Measurements from ENCODE around the gene P2RY11. TPM values are rescaled to one million over a fixed set of nuclear protein-coding genes. Genes with fewer than 3 reads are reported as not detected.

Gene P2RY11
- total RNA-seq, 2 experiments from 2014 or later, result 28.4 to 29.6 TPM

DNA sequence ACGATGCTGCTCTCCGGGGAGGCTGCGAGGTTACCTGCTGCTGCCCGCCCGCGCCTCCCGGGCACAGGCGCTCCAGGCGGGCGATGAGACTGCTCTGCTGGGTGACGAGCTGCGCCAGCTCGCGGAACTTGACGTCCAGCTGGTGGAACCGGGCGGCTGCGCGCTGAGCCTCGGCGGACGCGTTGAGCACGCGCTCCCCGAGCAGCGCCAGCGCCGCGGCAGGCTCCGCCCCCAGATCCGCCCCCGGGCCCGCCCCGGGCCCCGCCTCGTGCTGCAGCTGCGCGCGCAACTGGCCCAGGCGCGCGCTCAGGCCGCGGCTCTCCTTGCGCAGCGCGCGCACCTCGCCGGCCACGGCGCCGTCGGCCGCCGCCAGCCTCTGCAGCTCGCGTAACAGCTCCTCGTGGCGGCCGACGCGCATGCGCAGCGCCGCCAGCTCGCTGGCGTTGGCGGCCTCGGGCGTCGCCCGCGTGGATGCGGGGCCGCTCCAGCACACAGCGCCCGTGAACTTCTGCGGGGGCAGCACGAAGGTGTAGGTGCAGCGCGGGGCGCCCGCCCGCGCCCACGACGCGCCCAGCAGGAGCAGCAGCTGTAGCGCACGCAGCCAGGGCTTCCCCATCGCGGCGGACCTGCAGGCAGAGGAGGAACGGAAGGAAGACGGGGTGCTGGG lies 15.4 kb upstream of the P2RY11 start:
- ChIA-PET CTCF (interaction anchor here (1.1 to 5.4 kb wide), 10 partner anchors 8 to 165 kb away, joined by 3 to 96 read pairs (median 7); partner anchors contain the start of genes P2RY11 and PPAN), POLR2A (interaction anchor here (0.8 to 5.7 kb wide), 5 partner anchors 9 to 98 kb away, joined by 4 to 75 read pairs (median 14); partner anchors contain the start of genes DNMT1, P2RY11 and PPAN)
- peak overlapping the region; percentile 62 for H3K4me3 Mint-ChIP-seq
- peaks cover 26% of the 10 kb centered on the region for H3K36me3 Mint-ChIP-seq
- H3K4me1 Mint-ChIP-seq (ENCODE audit: low read depth), result peaks cover 34% of the 10 kb centered on the region
- no peaks in the 10 kb centered on the region for H3K27me3 Mint-ChIP-seq
- H3K27ac Mint-ChIP-seq, result peak overlapping the region; percentile 23
- no peaks in the 10 kb centered on the region for H3K9me3 Mint-ChIP-seq
- intact Hi-C loops (cut with micrococcal nuclease), result loop anchor here (1.0 to 2.0 kb wide), 2 partner anchors 8 to 17 kb away; no protein-coding TSS in a partner anchor
- DNase-seq, result peak; percentile 92

DNA sequence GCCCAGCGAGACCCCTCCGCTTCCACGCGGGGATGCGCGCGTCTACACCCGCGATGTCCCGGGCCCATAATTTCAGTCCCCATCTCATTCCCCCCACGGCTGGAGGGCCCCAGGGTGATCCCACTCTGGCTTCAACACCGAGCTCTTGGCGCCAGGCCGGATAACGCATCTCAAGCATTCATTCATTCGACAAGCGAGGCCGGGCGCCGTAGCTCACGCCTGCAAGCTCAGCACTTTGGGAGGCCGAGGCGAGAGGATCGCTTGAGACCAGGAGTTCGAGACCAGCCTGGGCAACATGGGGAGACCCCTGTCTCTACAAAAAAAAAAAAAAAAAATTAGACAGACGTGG lies 14.9 kb upstream of the P2RY11 start:
- peak overlapping the region; percentile 62 for H3K4me3 Mint-ChIP-seq
- ChIA-PET CTCF (interaction anchor here (1.1 to 5.4 kb wide), 10 partner anchors 8 to 166 kb away, joined by 3 to 96 read pairs (median 7); partner anchors contain the start of genes P2RY11 and PPAN), POLR2A (interaction anchor here (0.8 to 5.7 kb wide), 5 partner anchors 9 to 98 kb away, joined by 4 to 75 read pairs (median 14); partner anchors contain the start of genes DNMT1, P2RY11 and PPAN)
- H3K4me1 Mint-ChIP-seq (ENCODE audit: low read depth), result peaks cover 32% of the 10 kb centered on the region
- intact Hi-C loops (cut with micrococcal nuclease), result loop anchor here (1.0 to 2.0 kb wide), 2 partner anchors 8 to 16 kb away; no protein-coding TSS in a partner anchor
- peaks cover 25% of the 10 kb centered on the region for H3K36me3 Mint-ChIP-seq
- H3K27ac Mint-ChIP-seq, result peak overlapping the region; percentile 13
- H3K27me3 Mint-ChIP-seq, result no peaks in the 10 kb centered on the region
- DNase-seq, result no peak
- no peaks in the 10 kb centered on the region for H3K9me3 Mint-ChIP-seq

DNA sequence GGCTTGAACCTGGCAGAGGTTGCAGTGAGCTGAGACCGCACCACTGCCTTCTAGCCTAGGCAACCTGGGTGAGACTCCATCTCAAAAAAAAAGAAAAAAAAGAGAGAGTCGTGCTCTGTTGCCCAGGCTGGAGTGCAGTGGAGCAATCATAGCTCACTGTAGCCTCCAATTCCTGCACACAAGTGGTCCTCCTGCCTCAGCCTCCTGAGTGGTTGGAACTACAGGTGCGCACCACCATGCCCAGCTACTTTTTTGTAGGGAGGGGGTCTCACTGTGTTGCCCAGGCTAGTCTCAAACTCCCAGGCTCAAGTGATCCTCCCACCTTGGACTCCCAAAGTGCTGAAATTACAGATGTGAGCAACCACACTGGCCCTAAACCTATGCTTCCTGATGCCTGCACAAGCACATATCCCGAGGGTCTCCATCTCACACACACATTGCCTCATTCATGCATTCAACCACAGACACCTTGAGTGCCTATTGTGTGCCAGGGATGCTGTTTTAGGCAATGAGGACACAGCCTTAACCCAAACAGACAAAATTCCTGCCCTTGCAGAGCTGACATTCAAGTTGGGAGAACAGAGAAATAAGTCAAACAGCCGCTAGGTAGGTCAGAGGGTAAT lies 11.2 kb upstream of the P2RY11 start:
- ChIA-PET POLR2A (interaction anchor here (5.7 kb wide), 1 partner anchor 15 kb away, joined by 75 read pairs; the partner anchor contains the start of gene P2RY11), CTCF (interaction anchor here (0.9 to 5.4 kb wide), 6 partner anchors 13 to 289 kb away, joined by 3 to 96 read pairs (median 10); partner anchors contain the start of genes ICAM1 and P2RY11)
- Mint-ChIP-seq H3K36me3 (peaks cover 3% of the 10 kb centered on the region), H3K4me3 (no peak overlapping the region), H3K27me3 (no peaks in the 10 kb centered on the region), H3K9me3 (no peaks in the 10 kb centered on the region), H3K4me1 (ENCODE audit: low read depth) (peaks cover 54% of the 10 kb centered on the region), H3K27ac (peak overlapping the region; percentile 55)
- intact Hi-C loops (cut with micrococcal nuclease), result loop anchor here (10.0 kb wide), 1 partner anchor 465 kb away; the partner anchor contains the start of genes CDKN2D and KRI1
- no peak for DNase-seq

DNA sequence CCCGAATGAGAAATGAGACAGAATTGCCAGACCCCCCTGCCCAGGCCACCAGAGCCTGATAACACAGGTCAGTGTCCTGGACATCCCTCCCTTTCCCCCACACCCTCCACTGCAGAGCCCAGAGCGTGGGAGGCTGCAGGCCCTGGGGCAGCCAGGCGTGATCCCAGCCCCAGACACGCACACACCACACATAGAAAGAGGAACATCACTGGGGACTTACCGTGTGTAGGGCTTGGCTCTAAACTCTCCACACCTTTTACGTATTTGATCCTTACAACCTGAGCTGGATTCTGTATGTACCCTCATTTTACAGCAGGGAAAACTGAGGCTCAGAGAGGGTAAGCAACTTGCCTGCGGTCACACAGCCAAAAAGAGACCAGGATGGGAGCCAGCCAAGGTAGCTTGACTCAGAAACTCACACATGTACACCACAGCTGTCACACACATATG lies 8.7 kb upstream of the P2RY11 start:
- Mint-ChIP-seq H3K4me3 (peak overlapping the region; percentile 48), H3K27me3 (no peaks in the 10 kb centered on the region), H3K4me1 (ENCODE audit: low read depth) (peaks cover 60% of the 10 kb centered on the region), H3K36me3 (peaks cover 19% of the 10 kb centered on the region), H3K27ac (peak overlapping the region; percentile 95), H3K9me3 (no peaks in the 10 kb centered on the region)
- DNase-seq, result no peak
- ChIA-PET POLR2A (interaction anchor here (1.3 to 7.2 kb wide), 2 partner anchors 12 to 97 kb away, joined by 6 to 76 read pairs; no protein-coding TSS in a partner anchor), CTCF (interaction anchor here (0.7 to 2.6 kb wide), 4 partner anchors 10 to 126 kb away, joined by 3 to 14 read pairs (median 4); partner anchors contain the start of gene EIF3G)
- intact Hi-C loops (cut with micrococcal nuclease), result loop anchor here (10.0 kb wide), 1 partner anchor 462 kb away; the partner anchor contains the start of genes CDKN2D and KRI1

DNA sequence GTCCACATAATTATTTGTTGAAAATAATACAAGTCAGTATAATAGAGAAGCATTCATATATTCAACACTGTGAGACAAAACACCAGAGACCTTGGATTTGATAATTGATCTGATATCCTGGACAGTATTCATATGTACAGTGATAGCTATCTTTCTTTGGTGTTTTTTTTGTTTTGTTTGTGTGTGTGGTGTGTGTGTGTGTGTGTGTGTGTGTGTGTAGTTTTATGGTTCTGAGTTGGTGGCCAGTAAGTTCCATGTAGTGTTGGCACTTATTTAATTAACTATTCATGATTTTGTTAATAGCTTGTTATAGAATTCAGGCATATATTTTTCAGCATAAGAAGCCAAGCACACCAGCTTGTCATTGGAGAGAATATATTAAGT lies 7.4 kb upstream of the P2RY11 start:
- H3K27me3 Mint-ChIP-seq, result no peaks in the 10 kb centered on the region
- peak overlapping the region; percentile 88 for H3K4me3 Mint-ChIP-seq
- H3K36me3 Mint-ChIP-seq, result peaks cover 28% of the 10 kb centered on the region
- no peaks in the 10 kb centered on the region for H3K9me3 Mint-ChIP-seq
- no peak for DNase-seq
- intact Hi-C loops (cut with micrococcal nuclease), result loop anchor here (1.0 to 10.0 kb wide), 6 partner anchors 8 to 461 kb away; partner anchors contain the start of genes CDKN2D, EIF3G and KRI1
- ChIA-PET CTCF (interaction anchor here (0.6 to 2.6 kb wide), 7 partner anchors 8 to 285 kb away, joined by 3 to 17 read pairs (median 4); partner anchors contain the start of genes EIF3G and ICAM1), POLR2A (interaction anchor here (0.6 to 7.2 kb wide), 5 partner anchors 8 to 98 kb away, joined by 4 to 76 read pairs (median 6); no protein-coding TSS in a partner anchor)
- peaks cover 59% of the 10 kb centered on the region for H3K4me1 Mint-ChIP-seq (ENCODE audit: low read depth)
- peak overlapping the region; percentile 99 for H3K27ac Mint-ChIP-seq

DNA sequence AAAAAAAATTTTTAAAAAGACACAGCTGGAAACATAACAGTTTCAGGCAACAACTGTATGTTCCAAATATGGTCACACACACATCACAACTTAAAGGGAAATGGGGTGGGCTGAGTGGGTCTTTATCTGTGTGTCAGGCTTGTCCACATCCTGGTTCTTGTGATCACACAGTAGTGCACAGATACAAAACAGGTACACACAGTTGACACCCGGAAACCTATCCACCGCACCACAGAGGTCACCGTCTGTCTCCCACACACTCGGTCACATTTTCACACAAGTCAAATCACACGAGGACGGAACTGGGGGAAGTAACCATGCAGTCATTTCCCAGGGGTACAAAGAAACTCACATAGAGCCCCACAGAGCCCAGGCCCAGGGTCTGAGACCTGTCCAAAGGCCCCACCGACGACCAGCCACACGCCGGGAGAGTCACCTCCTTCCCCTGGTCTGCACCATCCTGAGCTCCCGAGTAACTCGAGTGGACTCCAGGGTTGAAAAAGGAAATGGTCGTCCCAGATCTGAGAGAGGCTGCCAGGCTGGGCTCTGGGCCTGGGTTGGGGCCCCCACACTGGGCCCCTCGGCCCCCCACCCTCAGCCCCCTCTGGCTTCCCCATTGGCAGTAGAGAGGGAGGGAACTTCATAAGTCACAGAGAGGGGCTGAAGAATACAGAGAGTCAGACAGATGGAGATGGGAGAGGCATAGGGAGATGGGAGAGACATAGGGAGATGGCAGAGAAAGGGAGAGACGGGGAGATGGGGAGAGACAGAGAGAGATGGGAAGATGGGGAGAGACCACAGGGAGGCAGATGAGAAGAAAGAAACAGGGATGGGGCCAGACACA lies 6.6 kb upstream of the P2RY11 start:
- H3K4me3 Mint-ChIP-seq, result peak overlapping the region; percentile 88
- intact Hi-C loops (cut with micrococcal nuclease), result loop anchor here (1.0 to 10.0 kb wide), 8 partner anchors 7 to 1798 kb away; partner anchors contain the start of genes CD320, CDKN2D, EIF3G and KRI1
- peak; percentile 92 for DNase-seq
- peak overlapping the region; percentile 99 for H3K27ac Mint-ChIP-seq
- no peaks in the 10 kb centered on the region for H3K27me3 Mint-ChIP-seq
- H3K9me3 Mint-ChIP-seq, result no peaks in the 10 kb centered on the region
- ChIA-PET CTCF (interaction anchor here (0.7 to 3.5 kb wide), 8 partner anchors 8 to 284 kb away, joined by 3 to 17 read pairs (median 6); partner anchors contain the start of genes EIF3G and ICAM1), POLR2A (interaction anchor here (1.3 to 7.2 kb wide), 3 partner anchors 8 to 89 kb away, joined by 4 to 76 read pairs (median 31); no protein-coding TSS in a partner anchor)
- H3K36me3 Mint-ChIP-seq, result peaks cover 35% of the 10 kb centered on the region
- H3K4me1 Mint-ChIP-seq (ENCODE audit: low read depth), result peaks cover 63% of the 10 kb centered on the region

DNA sequence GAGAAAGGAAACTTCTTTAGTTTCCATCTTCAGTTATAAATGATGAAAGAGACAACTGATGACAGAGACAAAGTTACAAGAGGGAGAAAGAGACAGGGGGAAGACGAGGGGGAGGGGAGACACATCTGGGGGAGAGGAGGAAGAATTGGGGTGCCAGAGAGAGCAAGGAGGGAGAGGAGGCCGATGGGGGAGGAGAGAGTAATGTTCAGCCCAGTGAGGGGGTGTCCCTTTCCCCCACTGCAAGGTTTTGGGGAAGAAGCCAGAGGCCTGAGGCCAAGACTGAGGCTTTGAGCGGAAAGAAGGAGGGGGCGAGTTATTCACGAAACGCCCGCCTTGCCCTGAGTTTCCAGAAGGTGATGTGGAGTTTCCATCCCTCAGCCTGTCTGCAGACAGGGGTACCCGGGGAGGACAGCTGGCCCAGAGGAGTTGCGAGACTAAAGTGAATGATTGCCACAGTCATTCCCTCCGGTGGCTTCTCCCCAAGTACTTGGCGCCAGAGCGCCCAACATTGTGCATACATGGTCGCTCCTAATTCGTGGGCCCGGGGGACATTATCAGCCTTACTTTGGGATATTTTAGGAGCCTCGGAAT lies 5.9 kb upstream of the P2RY11 start:
- H3K4me1 Mint-ChIP-seq (ENCODE audit: low read depth), result peaks cover 65% of the 10 kb centered on the region
- H3K36me3 Mint-ChIP-seq, result peaks cover 41% of the 10 kb centered on the region
- no peaks in the 10 kb centered on the region for H3K9me3 Mint-ChIP-seq
- ChIA-PET CTCF (interaction anchor here (0.8 to 3.5 kb wide), 8 partner anchors 9 to 173 kb away, joined by 3 to 16 read pairs (median 6); partner anchors contain the start of genes EIF3G and ICAM1), POLR2A (interaction anchor here (1.3 to 7.2 kb wide), 3 partner anchors 9 to 16 kb away, joined by 3 to 76 read pairs (median 31); no protein-coding TSS in a partner anchor)
- no peaks in the 10 kb centered on the region for H3K27me3 Mint-ChIP-seq
- intact Hi-C loops (cut with micrococcal nuclease), result loop anchor here (2.0 to 10.0 kb wide), 5 partner anchors 13 to 1798 kb away; partner anchors contain the start of genes CD320, CDKN2D, EIF3G and KRI1
- DNase-seq, result peak; percentile 93
- H3K4me3 Mint-ChIP-seq, result peak overlapping the region; percentile 88
- H3K27ac Mint-ChIP-seq, result peak overlapping the region; percentile 99

DNA sequence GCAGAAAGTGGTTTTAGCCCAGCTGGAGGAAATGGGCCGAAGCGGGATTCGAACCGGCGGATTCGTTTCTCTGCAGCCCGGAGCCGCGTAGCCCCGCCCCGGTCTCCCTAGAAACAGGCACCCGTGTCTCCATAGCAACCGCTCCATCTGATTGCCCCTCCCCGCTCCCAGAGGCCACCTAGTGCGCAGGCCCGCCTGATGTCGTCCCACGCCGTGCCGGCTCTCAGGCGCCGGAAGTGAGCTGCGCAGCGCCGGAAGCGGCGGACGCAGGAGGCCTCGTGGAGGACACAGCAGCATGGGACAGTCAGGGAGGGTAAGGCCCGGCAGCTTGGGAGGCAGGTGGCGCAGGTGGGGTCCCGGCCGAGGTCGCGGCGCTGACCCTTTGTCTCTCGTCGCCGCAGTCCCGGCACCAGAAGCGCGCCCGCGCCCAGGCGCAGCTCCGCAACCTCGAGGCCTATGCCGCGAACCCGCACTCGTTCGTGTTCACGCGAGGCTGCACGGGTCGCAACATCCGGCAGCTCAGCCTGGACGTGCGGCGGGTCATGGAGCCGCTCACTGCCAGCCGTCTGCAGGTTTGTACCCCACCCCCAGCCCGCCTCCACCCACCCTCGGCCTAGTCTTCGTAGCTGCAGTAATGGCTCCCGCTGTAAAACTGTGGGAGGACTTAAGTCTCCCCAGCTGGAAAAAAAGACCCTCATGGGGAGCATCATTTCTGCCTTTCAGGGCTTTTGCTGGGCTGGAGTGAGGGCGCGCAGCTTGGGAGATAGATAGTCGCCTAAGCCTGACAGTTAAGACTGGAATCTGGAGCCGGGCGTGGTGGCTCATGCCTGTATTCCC lies 5.2 kb upstream of the P2RY11 start, which contains the start of gene PPAN:
Gene PPAN (plus strand): TSS at position 263 of the 837 bp plus-strand sequence. CDS start 33 bp downstream, at position 296.
- Mint-ChIP-seq H3K36me3 (peaks cover 47% of the 10 kb centered on the region), H3K4me3 (peak within 1 kb of the TSS; percentile 88), H3K27ac (peak within 1 kb of the TSS; percentile 99), H3K4me1 (ENCODE audit: low read depth) (peaks cover 67% of the 10 kb centered on the region), H3K9me3 (no peaks in the 10 kb centered on the region), H3K27me3 (no peaks in the 10 kb centered on the region)
- CTCF ChIA-PET, result interaction anchor here (0.8 to 3.5 kb wide), 8 partner anchors 8 to 174 kb away, joined by 3 to 16 read pairs (median 6); partner anchors contain the start of gene EIF3G
- POLR2A ChIA-PET, result interaction anchor here (0.9 to 7.2 kb wide), 4 partner anchors 9 to 130 kb away, joined by 3 to 76 read pairs (median 17); no protein-coding TSS in a partner anchor
- intact Hi-C loops (cut with micrococcal nuclease), result loop anchor here (5.0 to 10.0 kb wide), 3 partner anchors 146 to 1799 kb away; partner anchors contain the start of genes CD320, CDKN2D, KRI1 and MRPL4
- peak; percentile 99 for DNase-seq

DNA sequence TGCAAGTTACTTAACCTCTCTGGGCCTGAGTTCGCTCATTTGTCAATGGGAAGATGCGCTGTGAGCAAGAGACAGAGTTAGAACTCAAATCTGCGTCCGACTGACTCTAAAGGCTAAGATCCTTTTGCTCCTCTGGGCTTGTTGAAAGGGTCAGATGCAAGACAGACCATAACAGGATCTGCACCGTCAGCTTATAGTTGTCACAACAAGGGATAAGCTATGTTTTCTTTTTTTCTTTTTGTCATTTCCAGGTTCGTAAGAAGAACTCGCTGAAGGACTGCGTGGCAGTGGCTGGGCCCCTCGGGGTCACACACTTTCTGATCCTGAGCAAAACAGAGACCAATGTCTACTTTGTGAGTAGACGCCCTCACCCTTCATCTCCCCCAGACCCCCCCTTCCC lies 4.2 kb upstream of the P2RY11 start:
- intact Hi-C loops (cut with micrococcal nuclease), result loop anchor here (5.0 to 10.0 kb wide), 3 partner anchors 145 to 1800 kb away; partner anchors contain the start of genes CD320, CDKN2D, KRI1 and MRPL4
- no peak for DNase-seq
- ChIA-PET POLR2A (interaction anchor here (1.0 to 7.2 kb wide), 4 partner anchors 8 to 14 kb away, joined by 3 to 76 read pairs (median 22); no protein-coding TSS in a partner anchor), CTCF (interaction anchor here (0.7 to 3.5 kb wide), 6 partner anchors 9 to 143 kb away, joined by 3 to 16 read pairs (median 7); partner anchors contain the start of gene EIF3G)
- H3K27me3 Mint-ChIP-seq, result no peaks in the 10 kb centered on the region
- peaks cover 53% of the 10 kb centered on the region for H3K36me3 Mint-ChIP-seq
- H3K9me3 Mint-ChIP-seq, result no peaks in the 10 kb centered on the region
- peaks cover 72% of the 10 kb centered on the region for H3K4me1 Mint-ChIP-seq (ENCODE audit: low read depth)
- H3K27ac Mint-ChIP-seq, result peak overlapping the region; percentile 99
- peak overlapping the region; percentile 88 for H3K4me3 Mint-ChIP-seq

Data from activated CD4-positive, alpha-beta memory T cell treated with anti-CD3 and anti-CD28 coated beads for 36 hours (primary cell).